ENCODE results near the gene TTC17.

- TF ChIP-seq CTCF (tag by site-specific recombination; IDR thresholded peaks at IDR 0.05), result no peak
- no peak for TF ChIP-seq ZNF501 (tag by site-specific recombination; IDR thresholded peaks at IDR 0.05)
- TF ChIP-seq PRDM1 (tag by site-specific recombination; IDR thresholded peaks at IDR 0.05), result no peak
- TF ChIP-seq ZFP3 (tag by site-specific recombination; IDR thresholded peaks at IDR 0.05; ENCODE audit: low read depth), result no peak
- no peak for TF ChIP-seq ZBTB21 (tag by site-specific recombination; IDR thresholded peaks at IDR 0.05)
- TF ChIP-seq ZNF221 (tag by site-specific recombination; IDR thresholded peaks at IDR 0.05; ENCODE audit: borderline replicate concordance), result no peak
Observed at GRCh38 chr11:43354311-43354710, 4.4 kb upstream of the TTC17 start.
